Spleen (tissue), 11 donors: ENCODE results near the gene PPFIA1. TPM values are rescaled to one million over a fixed set of nuclear protein-coding genes. Genes with fewer than 3 reads are reported as not detected.

Experiments used
- DNase-seq: peaks from one replicate; pipeline ENCODE4 v3.0.0-alpha.2; 2020
- H3K27ac ChIP-seq, 8 donors: fragments of 200-600 bp; sonication (generic) in 7 of 8; 1 replicate in 4 of 8; 2 replicates in 4 of 8; pipeline versions ENCODE4 v1.5.0 to v1.8.0; 2016 to 2021; ENCODE audit warnings: inconsistent platforms in 4 of 8, mild to moderate bottlenecking in 4 of 8, moderate library complexity in 1 of 8
- H3K27me3 ChIP-seq, 7 donors: fragments of 200-600 bp; sonication (generic) in 6 of 7; replicated peaks in 1 of 7; 1 replicate in 4 of 7; 2 replicates in 3 of 7; pipeline versions ENCODE4 v1.5.0 to v1.8.0; 2016 to 2021; ENCODE audit warnings: inconsistent platforms in 3 of 7, mild to moderate bottlenecking in 1 of 7
- H3K36me3 ChIP-seq, 6 donors: fragments of 200-600 bp; sonication (generic) in 5 of 6; 1 replicate in 4 of 6; 2 replicates in 2 of 6; pipeline versions ENCODE4 v1.5.0 to v1.8.0; 2016 to 2021; ENCODE audit warnings: inconsistent platforms in 2 of 6
- H3K4me1 ChIP-seq, 6 donors: fragments of 200-600 bp; sonication (generic) in 5 of 6; 1 replicate in 3 of 6; 2 replicates in 3 of 6; pipeline versions ENCODE4 v1.5.0 to v1.8.0; 2016 to 2021; ENCODE audit warnings: inconsistent platforms in 3 of 6
- H3K4me3 ChIP-seq, 8 donors: fragments of 200-600 bp; sonication (generic) in 7 of 8; 1 replicate in 4 of 8; 2 replicates in 4 of 8; pipeline versions ENCODE4 v1.5.0 to v1.8.0; 2016 to 2021; ENCODE audit warnings: inconsistent platforms in 4 of 8, mild to moderate bottlenecking in 4 of 8, moderate library complexity in 2 of 8
- H3K9me3 ChIP-seq, 8 donors: fragments of 200-600 bp; sonication (generic) in 7 of 8; 1 replicate in 4 of 8; 2 replicates in 4 of 8; pipeline versions ENCODE4 v1.5.0 to v1.8.0; 2016 to 2021; ENCODE audit warnings: inconsistent platforms in 4 of 8
- CTCF ChIP-seq, 11 experiments: fragments of 200-600 bp in 7 of 11; fragments of 450-650 bp in 4 of 11; sonication (generic) in 4 of 11; IDR thresholded peaks in 8 of 11; conservative IDR thresholded peaks in 3 of 11; 1 replicate in 7 of 11; 2 replicates in 4 of 11; pipeline versions ENCODE4 v1.4.0 to v1.8.0; 2016 to 2021; ENCODE audit warnings: antibody characterized with exemption in 11 of 11, inconsistent platforms in 4 of 11, mild to moderate bottlenecking in 1 of 11
- POLR2A ChIP-seq, 3 donors: fragments of 450-650 bp; IDR thresholded peaks; one replicate each; pipeline ENCODE4 v1.5.1; 2017; ENCODE audit warnings: antibody characterized with exemption in 3 of 3, mild to moderate bottlenecking in 1 of 3
- POLR2AphosphoS5 ChIP-seq, 3 donors: sonication (generic); formaldehyde crosslinking; IDR thresholded peaks; one replicate each; pipeline ENCODE4 v1.5.1; 2017; ENCODE audit warnings: antibody characterized with exemption in 3 of 3
- WGBS, 5 donors: extraction: QIAGEN DNeasy Blood & Tissue Kit in 3 of 5; methylation state at CpG; one replicate each; pipeline versions ENCODE4 v1.1.5 to v1.1.7; 2013 to 2018; 5-methylcytosine and 5-hydroxymethylcytosine counted together
- intact Hi-C: fragments of 100-400 bp; cut with DNase I; formaldehyde crosslinking; loops from one replicate; pipeline ENCODE4 v1.15.0; 2023; ENCODE audit warnings: low total_unique reads
- polyA plus RNA-seq, 3 donors: library from polyadenylated mRNA; stranded (reverse); fragments of 200-250 nt; gene quantifications; one replicate each; pipeline ENCODE4 v1.2.1, GENCODE V29; 2013
- total RNA-seq, 7 donors: library from RNA; depleted of rRNA in 3 of 7; stranded (reverse); fragments of >200 nt in 3 of 7; fragmentation: NEBNext Ultra II Directional in 4 of 7; extraction: Animal tissue kit (Norgen Biotek cat#: 25700) in 4 of 7; gene quantifications; one replicate each; pipeline versions ENCODE4 v1.1.0 to v1.2.1, GENCODE V29; 2016 to 2021
- donor health status: healthy with polysubstance abuse.
- donor health status: DM: no; HTN: no; CAD: no; lungs with moderate emphysema.
- donor health status: DM: no; HTN: no; CAD: no.
- donor health status: Bipolar disorder and iron deficiency.
- donor health status: healthy.
- donor health status: DM: no; HTN: no; CAD: no.
- donor health status: DM: yes; HTN: yes; CAD: no.

The PPFIA1 gene
- total and polyA plus RNA-seq, 10 donors: 7.6 to 73.5 (median 55.0) TPM

- Histone ChIP-seq H3K27me3 (peaks cover 0 to 55% (median 3%) of the 10 kb centered on the region in 7 donors), H3K36me3 (peaks cover 0 to 17% (median 2%) of the 10 kb centered on the region in 6 donors), H3K4me1 (peaks cover 11 to 38% (median 33%) of the 10 kb centered on the region in 6 donors), H3K9me3 (no peaks in the 10 kb centered on the region), H3K4me3 (no peak overlapping the region), H3K27ac (no peak overlapping the region)
- no peak for TF ChIP-seq POLR2AphosphoS5 (IDR thresholded peaks at IDR 0.05)
- TF ChIP-seq CTCF (IDR thresholded peaks at IDR 0.05 in 8 of 11, conservative IDR thresholded peaks at IDR 0.05 in 3 of 11): no peak
- TF ChIP-seq POLR2A (IDR thresholded peaks at IDR 0.05): no peak
- peak; percentile 35 for DNase-seq
- WGBS, 5 donors: 81 to 92% (median 86%) methylated on average over 10 of the region's 10 CpGs
- intact Hi-C loops: loop anchor here (5.0 kb wide), 1 partner anchor 61 kb away; no protein-coding TSS in a partner anchor
Measured at GRCh38 chr11:70268526-70268925, 2.0 kb upstream of the PPFIA1 start.

- no peak for TF ChIP-seq POLR2AphosphoS5 (IDR thresholded peaks at IDR 0.05)
- TF ChIP-seq CTCF (IDR thresholded peaks at IDR 0.05 in 8 of 11, conservative IDR thresholded peaks at IDR 0.05 in 3 of 11): peak in 2 of 11 experiments; percentile 21 to 36
- WGBS, 5 donors: 1 to 3% (median 1%) methylated on average over 40 to 75 of the region's 75 CpGs
- DNase-seq: peak; percentile 93
- peaks cover 12 to 62% (median 49%) of the 10 kb centered on the region in 6 donors for H3K4me1 ChIP-seq
- peaks cover 0 to 42% (median 17%) of the 10 kb centered on the region in 6 donors for H3K36me3 ChIP-seq
- H3K27me3 ChIP-seq: peaks cover 0 to 32% (median 3%) of the 10 kb centered on the region in 7 donors
- H3K4me3 ChIP-seq: peak overlapping the region; percentile 83 to 97 (median 90)
- intact Hi-C loops: no loop called here
- H3K9me3 ChIP-seq: no peaks in the 10 kb centered on the region
- H3K27ac ChIP-seq: peak overlapping the region; percentile 70 to 97 (median 92)
Measured at GRCh38 chr11:70270877-70271648, 573 bp downstream of the PPFIA1 start.

GRCh38 chr11:70271649-70271953 is 1.1 kb downstream of the PPFIA1 start:
- intact Hi-C loops: no loop called here
- WGBS, 5 donors: 8 to 14% (median 9%) methylated on average over 2 of the region's 2 CpGs
- H3K4me1 ChIP-seq: peaks cover 12 to 67% (median 52%) of the 10 kb centered on the region in 6 donors
- DNase-seq: no peak
- peaks cover 0 to 28% (median 3%) of the 10 kb centered on the region in 7 donors for H3K27me3 ChIP-seq
- H3K27ac ChIP-seq: peak overlapping the region in 4 of 8 donors; percentile 93 to 97 (median 96)
- H3K9me3 ChIP-seq: no peaks in the 10 kb centered on the region
- TF ChIP-seq CTCF (IDR thresholded peaks at IDR 0.05 in 8 of 11, conservative IDR thresholded peaks at IDR 0.05 in 3 of 11): no peak
- TF ChIP-seq POLR2A (IDR thresholded peaks at IDR 0.05): no peak
- no peak for TF ChIP-seq POLR2AphosphoS5 (IDR thresholded peaks at IDR 0.05)
- peaks cover 0 to 45% (median 17%) of the 10 kb centered on the region in 6 donors for H3K36me3 ChIP-seq
- H3K4me3 ChIP-seq: peak overlapping the region; percentile 83 to 97 (median 90)

DNA sequence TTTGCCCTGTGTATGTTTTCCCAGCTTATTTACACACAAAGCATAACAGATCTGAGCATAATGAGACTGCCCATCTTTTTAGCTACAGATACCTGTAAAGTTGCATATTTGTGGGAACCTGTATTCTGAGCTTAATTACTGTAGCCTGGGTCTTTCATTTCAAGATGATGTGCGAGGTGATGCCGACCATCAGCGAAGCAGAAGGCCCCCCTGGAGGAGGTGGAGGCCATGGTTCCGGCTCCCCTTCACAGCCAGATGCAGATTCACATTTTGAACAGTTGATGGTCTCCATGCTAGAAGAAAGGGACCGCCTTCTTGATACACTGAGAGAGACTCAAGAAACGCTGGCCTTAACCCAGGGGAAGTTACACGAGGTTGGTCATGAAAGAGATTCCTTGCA is 1.5 kb downstream of the PPFIA1 start:
- Histone ChIP-seq H3K4me3 (peak overlapping the region in 5 of 8 donors; percentile 84 to 97 (median 92)), H3K27me3 (peaks cover 0 to 24% (median 0%) of the 10 kb centered on the region in 7 donors), H3K36me3 (peaks cover 0 to 46% (median 17%) of the 10 kb centered on the region in 6 donors), H3K9me3 (no peaks in the 10 kb centered on the region), H3K4me1 (peaks cover 12 to 68% (median 52%) of the 10 kb centered on the region in 6 donors), H3K27ac (no peak overlapping the region)
- peak; percentile 64 for DNase-seq
- WGBS, 5 donors: 85 to 94% (median 88%) methylated on average over 7 of the region's 7 CpGs
- TF ChIP-seq POLR2AphosphoS5 (IDR thresholded peaks at IDR 0.05): no peak
- TF ChIP-seq CTCF (IDR thresholded peaks at IDR 0.05 in 8 of 11, conservative IDR thresholded peaks at IDR 0.05 in 3 of 11): no peak
- TF ChIP-seq POLR2A (IDR thresholded peaks at IDR 0.05): no peak
- intact Hi-C loops: no loop called here
